NCI-H748 (cell line): ENCODE measurements around the gene SEMA4C.
"Not testable (repeated sequence)": the region's sequence is repeated elsewhere in the genome, so short reads cannot be mapped to it uniquely, and the experiment has no call there.

Experiments
- DNase-seq: peaks from one replicate; lab custom pipeline; 2025; ENCODE audit not compliant: unreplicated experiment; lab: John Stamatoyannopoulos, UW

The SEMA4C gene

DNA sequence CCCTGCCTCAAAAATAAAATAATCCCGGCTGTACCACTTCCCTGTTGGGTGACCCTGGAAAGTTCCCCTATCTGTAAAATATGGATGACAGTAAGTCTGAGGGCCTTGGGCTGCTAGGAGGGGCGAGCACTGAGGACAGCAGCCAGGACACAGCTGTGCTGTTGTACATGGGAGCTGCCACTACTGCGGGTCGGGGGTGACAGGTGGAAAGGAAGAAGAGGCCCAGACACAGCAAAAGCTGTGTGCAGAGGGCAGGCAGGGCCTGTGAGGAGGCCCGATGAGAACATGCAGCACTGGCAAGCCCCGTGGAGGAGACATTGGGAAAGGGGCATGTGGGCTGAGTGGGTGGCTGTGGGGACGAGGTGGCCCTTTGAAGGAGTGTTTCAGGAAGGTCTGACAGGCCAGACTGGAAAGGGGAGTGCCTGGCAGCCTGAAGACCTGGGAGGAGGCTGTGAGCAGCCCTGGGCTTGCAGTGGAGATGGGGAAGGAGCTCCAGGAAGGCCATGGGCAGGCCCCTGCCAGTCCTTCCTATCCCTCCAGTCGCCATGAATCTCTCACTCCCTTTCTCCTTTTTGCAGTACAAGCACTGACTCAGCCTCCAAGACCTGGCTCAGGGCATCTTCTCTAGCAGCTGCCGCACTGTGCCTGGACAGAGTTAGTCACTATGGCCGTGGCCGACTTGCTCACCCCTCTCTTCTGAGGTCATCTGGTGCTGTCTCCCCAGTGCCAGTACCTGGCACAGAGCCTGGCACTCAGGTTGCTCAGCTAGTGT, 28.9 kb upstream of the SEMA4C start:
- DNase-seq = no peak

DNA sequence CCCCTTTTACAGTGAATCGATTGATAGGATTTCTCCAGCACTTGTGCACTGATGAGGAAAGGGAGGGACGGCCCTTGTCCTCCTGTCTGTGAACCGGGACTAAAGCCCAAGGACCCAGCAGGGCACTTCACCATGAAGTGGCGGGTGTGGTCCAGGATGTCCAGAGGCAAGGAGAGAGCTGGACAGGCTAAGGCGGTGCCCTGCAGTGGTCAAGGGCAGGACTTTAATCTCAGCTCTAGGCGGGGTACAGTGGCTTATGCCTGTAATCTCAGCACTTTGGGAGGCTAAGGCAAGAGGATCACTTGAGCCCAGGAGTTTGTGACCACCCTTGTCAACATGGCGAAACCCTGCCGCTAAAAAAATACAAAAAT, 28.2 kb upstream of the SEMA4C start:
- no peak for DNase-seq

DNA sequence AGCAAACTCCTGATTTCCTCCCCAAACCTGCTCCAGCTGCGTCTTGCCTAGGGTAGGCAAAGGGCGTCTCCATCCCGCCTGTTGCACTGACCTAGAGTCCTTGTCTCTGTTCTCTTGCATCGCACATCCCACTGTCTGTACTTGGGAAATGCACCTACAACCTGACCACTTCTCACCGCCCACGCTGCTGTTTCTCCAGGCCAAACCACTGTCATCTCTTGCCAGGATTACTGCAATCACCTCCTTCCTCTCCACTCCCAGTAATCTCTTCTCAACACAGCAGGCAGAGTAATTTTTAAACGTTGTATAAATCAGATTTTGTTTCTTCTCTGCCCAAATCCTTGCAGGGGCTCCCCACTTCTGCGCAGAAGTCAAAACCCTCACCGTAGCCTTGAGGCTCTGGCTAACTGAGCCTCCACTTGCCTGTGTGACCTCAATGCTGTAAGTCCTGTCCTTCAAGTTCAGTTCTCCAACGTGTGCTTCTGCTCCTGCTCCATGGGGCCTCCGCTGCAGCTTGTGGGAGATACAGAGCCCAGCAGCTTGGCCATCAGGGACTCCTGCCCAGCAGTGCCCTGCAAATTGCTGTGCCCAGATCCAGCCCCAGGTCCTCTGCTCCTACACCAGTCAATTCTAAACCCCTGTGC, 27.7 kb upstream of the SEMA4C start:
- no peak for DNase-seq

GRCh38 chr2:96895746-96896651, 26.1 kb upstream of the SEMA4C start:
- peak; percentile 45 for DNase-seq

DNA sequence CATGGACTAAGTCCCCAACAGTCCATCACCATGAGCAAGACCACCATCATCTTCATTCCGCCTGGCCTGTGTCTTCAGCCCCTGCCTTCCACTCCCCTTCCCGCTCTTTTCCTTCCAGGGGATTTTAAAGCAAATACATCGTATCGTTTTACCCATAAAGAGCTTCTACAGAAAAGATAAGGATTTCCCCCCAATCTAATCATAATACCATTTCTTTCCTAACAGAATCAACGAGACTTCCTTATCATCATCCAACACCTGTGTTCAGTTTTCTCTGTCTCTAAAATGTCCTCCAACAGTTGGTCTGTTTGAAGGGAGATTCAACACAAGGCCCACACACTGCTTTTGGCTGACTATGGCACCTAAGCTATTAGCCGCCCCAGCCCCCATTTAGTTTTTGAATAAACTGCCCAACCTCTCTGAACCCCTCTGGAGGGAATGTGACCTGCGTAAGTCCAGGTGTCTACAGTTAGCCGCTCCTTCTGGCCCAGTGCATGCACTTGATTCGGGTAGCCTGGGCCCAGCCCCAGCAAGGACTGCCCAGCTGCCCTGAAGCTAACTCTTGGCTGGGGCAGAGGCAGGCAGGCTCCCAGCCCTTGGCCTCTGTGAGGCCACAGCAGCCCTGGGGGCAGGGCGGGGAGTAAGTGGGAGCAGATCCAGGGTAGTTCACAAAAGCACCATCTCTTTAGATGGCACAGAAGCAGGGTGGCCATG, 25.3 kb upstream of the SEMA4C start:
- no peak for DNase-seq

- DNase-seq = no peak
These were observed 24.3 kb upstream of the SEMA4C start for GRCh38 chr2:96894151-96894531.

DNA sequence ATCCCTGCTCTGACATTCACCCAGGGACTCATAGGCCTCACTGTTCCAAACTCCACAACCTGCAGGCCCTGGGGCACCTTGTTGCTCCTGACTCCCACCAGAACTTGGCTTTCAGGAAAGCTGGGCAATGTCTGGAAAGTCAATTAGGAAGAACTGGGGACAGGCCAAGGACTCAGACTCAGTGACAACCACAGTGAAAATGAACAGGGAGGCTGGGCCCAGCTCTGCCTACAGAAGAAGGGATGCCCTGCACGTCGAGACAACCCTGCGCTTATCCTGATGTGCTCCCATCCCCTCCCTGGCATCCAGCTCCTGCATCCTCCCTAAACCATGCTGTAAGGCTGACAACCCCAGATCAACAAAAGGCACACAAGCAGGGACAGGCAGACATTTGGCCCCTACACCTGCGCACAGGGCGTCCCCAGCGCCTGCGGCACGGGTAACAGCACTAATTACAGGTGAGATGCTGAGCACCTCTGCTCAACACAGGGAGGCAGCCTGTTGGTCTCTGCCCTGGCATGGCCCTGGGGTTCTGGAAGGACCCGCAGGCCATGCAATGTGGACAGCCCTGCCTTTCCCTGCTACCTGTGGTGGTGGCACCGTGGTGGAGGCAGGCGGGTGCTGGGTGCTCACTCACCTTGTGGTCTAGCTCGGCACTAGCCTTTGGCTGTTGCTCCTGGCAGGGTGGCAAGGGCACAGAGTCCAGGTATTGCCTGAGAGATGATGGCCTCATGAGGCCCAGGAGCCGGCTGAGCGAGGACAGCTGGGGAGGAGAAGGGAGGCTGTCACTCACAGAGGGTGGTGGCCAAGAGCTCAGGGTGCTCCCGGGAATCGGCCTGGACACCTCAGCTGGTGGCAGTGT, 23.6 kb upstream of the SEMA4C start:
- DNase-seq = no peak

- DNase-seq = no peak
These were observed 21.9 kb upstream of the SEMA4C start for GRCh38 chr2:96891591-96892333.

GRCh38 chr2:96890726-96891385, 21.0 kb upstream of the SEMA4C start:
- no peak for DNase-seq

GRCh38 chr2:96890252-96890651, 20.4 kb upstream of the SEMA4C start:
- DNase-seq = no peak

- not testable (repeated sequence) for DNase-seq
These were observed 19.6 kb upstream of the SEMA4C start for GRCh38 chr2:96889502-96889901.

DNA sequence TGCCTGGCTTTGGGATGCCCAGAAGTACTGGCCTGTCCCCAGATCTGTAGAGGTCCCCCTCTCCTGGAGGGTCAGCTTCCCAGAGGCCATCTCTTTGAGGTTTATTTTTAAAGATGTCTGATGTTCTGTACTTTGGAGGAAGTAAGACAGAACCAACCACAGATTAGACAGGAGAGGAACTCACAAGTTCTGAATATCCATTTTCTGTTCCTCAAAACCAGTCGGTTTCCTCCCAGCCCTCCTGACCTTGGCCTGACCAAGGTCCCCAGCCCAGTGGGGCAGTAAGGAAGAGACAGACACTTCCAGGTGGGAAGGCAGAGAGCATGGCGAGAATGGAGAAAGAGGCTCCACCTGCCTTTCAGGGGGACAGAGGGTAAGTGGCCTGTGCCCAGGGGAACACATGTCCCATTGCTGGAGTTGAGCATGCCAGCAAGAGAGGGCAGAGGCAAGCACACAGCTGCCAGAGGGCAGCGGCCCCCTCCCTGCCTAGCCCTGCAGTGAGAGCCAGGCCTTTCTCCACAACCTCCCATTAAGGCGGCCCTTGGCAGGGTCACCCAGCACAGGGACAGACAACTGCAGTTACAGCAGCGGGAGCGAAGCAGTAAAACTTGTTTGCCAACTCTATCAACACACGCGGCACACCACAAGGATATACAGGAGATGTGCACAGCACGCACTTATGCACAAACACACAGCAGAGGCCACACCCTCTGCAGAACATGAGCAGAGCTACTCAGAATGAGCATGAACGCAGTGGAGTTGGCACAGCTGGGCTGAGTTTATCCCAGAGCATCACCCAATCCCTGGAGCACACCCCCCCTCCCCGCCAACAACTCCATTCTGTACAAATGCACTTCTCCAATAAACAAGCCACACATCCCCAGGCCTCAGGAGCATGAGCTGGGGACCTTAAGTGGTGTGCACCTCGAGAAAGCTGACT, 18.5 kb upstream of the SEMA4C start:
- DNase-seq = peak; percentile 86

DNA sequence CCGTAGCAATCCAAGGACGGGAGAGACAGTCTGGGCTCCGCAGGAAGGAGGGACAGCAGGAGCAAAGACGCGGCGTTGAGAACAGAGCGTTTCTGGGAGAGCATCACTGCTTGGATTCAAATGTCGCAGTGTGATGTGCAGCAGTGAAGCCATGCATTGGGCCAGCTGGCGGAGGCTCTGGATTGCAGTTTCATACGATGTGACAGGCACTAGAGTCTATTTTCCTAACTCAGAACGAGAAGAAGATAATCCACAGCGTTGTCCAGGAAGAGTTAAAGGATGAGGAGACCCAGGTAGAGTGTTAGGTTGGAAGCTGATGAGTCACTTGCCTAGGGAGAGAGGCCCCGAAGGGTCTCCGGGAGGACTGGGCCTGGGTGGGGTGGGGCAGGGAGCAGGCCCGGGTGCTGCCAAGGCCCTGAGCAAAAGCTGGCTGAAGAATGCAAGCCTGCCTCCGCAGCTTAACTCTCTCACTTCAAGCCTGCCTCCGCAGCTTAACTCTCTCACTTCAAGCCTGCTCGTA, 17.7 kb upstream of the SEMA4C start:
- DNase-seq = no peak

DNA sequence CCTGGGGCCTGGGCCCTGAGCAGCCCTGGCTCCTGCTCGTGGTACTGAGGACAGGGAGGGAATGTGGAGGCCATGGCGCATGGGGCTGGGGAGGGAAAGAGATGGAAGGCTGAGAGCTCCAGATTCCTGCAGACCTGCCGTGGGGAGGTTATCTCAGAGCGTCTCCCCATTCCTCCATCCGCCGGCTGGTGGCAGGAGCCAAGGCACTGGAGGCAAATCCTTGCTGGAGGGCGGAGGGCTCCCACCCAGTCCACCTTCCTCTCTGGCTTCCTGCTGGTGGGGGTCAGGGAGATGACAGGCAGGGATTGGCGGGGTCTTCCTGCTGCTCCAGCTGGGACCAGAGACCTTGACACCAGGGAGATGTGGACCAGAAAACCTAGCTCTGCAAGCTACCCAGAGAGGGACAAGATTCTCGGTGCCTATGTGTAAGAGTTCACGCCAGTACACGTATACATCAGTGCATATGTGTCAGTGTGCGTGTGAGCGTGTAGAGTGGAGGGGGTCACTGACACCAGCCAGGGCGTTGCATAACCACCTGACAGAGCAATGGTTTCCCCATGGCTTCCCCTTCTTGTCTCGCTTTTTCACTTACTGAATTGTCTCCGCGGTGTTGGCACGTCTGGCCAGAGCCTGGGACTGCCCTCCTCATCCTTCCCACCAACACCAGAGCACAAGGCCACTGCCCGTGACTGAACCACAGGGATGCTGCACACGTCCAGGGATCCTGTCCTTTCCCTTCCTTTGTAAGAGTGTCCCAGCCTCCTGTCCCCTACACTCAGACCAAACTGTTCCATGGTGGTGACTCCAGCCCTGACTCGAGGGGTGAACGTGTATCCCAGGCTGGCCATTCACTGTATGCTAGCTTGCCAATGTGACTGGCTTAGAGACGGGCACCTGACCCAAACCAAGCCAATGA, 15.8 kb upstream of the SEMA4C start:
- DNase-seq = no peak

- no peak for DNase-seq
These were observed 14.6 kb upstream of the SEMA4C start for GRCh38 chr2:96884299-96885094.

- no peak for DNase-seq
These were observed 13.4 kb upstream of the SEMA4C start for GRCh38 chr2:96883306-96883705.
